Natural killer cell (primary cell): Measurements from ENCODE around the gene SPTB. TPM values are rescaled to one million over a fixed set of nuclear protein-coding genes. Genes with fewer than 3 reads are reported as not detected.

Experiments
- ATAC-seq, 3 donors: fragments of 150-1000 bp in 2 of 3; fragments of 200-7000 bp in 1 of 3; cut with Tn5 transposase; 1 replicate in 1 of 3; 2 replicates in 2 of 3; pipeline ENCODE4 v1.10.0; 2021; ENCODE audit warnings: mild to moderate bottlenecking in 2 of 3, moderate library complexity in 2 of 3
- DNase-seq, 2 donors: peaks; one replicate each; pipeline versions ENCODE4 v3.0.0 to v3.0.0-alpha.2; 2013 to 2021; ENCODE audit warnings: mixed read lengths in 1 of 2
- H3K27ac ChIP-seq: one replicate; pipeline ENCODE4 v1.5.1; 2013; ENCODE audit warnings: mild to moderate bottlenecking, low read length
- H3K27me3 ChIP-seq: one replicate; pipeline ENCODE4 v1.6.1; 2013; ENCODE audit warnings: low read length; ENCODE audit not compliant: control insufficient read depth, insufficient read depth
- H3K36me3 ChIP-seq: one replicate; pipeline ENCODE4 v1.6.1; 2013; ENCODE audit warnings: low read length; ENCODE audit not compliant: control insufficient read depth, insufficient read depth
- H3K4me1 ChIP-seq: one replicate; pipeline ENCODE4 v1.6.1; 2013; ENCODE audit warnings: low read length; ENCODE audit not compliant: control insufficient read depth, insufficient read depth
- H3K4me3 ChIP-seq: one replicate; pipeline ENCODE4 v1.5.1; 2013; ENCODE audit warnings: low read length
- H3K9me3 ChIP-seq: one replicate; pipeline ENCODE4 v1.6.1; 2013; ENCODE audit warnings: low read length; ENCODE audit not compliant: control insufficient read depth, insufficient read depth
- H3K27ac Mint-ChIP-seq, 2 donors: one replicate each; pipeline ENCODE4 v1.8.0; 2022; ENCODE audit warnings: mild to moderate bottlenecking in 2 of 2, mixed read lengths in 2 of 2, moderate library complexity in 1 of 2
- H3K27me3 Mint-ChIP-seq, 2 donors: one replicate each; pipeline ENCODE4 v1.8.0; 2022; ENCODE audit warnings: low read depth in 2 of 2, mixed read lengths in 2 of 2
- H3K36me3 Mint-ChIP-seq: one replicate; pipeline ENCODE4 v1.8.0; 2022; ENCODE audit warnings: mixed read lengths
- H3K4me1 Mint-ChIP-seq, 2 donors: one replicate each; pipeline ENCODE4 v1.8.0; 2022; ENCODE audit warnings: mixed read lengths in 2 of 2
- H3K4me3 Mint-ChIP-seq: one replicate; pipeline ENCODE4 v1.8.0; 2022; ENCODE audit warnings: mild to moderate bottlenecking, moderate library complexity, mixed read lengths
- H3K9me3 Mint-ChIP-seq, 2 donors: one replicate each; pipeline ENCODE4 v1.8.0; 2022; ENCODE audit warnings: mixed read lengths in 2 of 2
- CTCF ChIP-seq: fragments of 200-600 bp; IDR thresholded peaks from one replicate; pipeline ENCODE4 v1.8.0; 2022; ENCODE audit warnings: antibody characterized with exemption
- WGBS: methylation state at CpG from one replicate; pipeline ENCODE4 v1.1.7; 2013; ENCODE audit warnings: missing lambda C conversion rate; ENCODE audit not compliant: insufficient coverage; 5-methylcytosine and 5-hydroxymethylcytosine counted together
- intact Hi-C: fragments of 100-400 bp; cut with micrococcal nuclease; formaldehyde crosslinking; loops from one replicate; pipeline ENCODE4 v1.14.2; 2022
- total RNA-seq, 4 donors: library from RNA; stranded (reverse); fragments of 120-200 nt in 1 of 4; gene quantifications; one replicate each; pipeline versions ENCODE4 v1.2.3 to v1.2.4, GENCODE V29; 2013 to 2022

The SPTB gene
- total RNA-seq, 3 donors from 2014 or later (not counting 1 experiment from before 2014, with no cell fraction given), result 0.07 to 0.59 (median 0.13) TPM

DNA sequence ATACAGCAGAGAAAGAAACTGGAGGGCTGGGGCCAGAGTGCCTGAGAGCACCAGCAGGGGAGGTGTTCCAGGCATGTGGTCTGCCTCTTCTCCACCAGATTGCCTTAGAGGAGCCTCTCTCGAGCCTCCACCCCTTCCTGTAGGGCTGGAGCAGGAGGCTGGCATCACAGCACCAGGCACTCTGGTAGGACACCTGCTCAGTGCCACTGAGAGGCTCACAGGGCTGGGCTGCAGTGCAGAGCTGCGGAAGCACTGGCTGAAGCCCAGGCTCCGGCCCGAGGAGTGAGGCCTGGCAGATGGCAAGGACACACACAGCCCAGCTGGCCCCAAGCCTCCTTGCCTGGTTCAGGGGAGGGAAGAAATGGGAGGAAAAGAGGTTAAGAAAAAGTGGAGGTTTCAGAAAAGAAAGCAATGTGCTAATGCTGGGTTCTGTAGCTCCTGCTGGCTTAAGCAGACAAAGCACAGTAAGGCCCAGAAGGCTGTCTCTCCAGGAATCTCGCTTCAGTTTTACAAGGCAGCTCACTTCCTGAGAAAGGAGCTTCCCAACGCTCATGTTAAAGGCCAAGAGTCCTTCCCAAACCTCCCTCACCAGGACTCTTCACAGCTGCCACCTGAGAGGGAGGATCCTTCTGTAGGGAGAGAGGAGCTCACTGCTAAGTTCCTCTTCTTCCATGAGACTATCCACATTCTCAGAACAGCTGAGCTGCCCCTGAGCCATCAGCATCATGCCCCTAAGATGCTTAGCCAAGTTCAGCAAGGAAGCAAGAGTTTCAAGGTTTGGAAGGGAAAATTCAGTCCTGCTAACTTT is 23.8 kb downstream of the SPTB start:
- no peak overlapping the region for H3K4me3 ChIP-seq
- ATAC-seq (no peak), DNase-seq (no peak)
- intact Hi-C loops, result no loop called here
- H3K4me1 Mint-ChIP-seq, result no peaks in the 10 kb centered on the region
- no peaks in the 10 kb centered on the region for H3K9me3 ChIP-seq
- peaks cover 13 to 17% of the 10 kb centered on the region in 2 donors for H3K27me3 Mint-ChIP-seq
- H3K27ac Mint-ChIP-seq, result no peak overlapping the region
- H3K36me3 Mint-ChIP-seq, result no peaks in the 10 kb centered on the region
- no peaks in the 10 kb centered on the region for H3K36me3 ChIP-seq
- no peak overlapping the region for H3K4me3 Mint-ChIP-seq
- no peaks in the 10 kb centered on the region for H3K27me3 ChIP-seq
- no peaks in the 10 kb centered on the region for H3K4me1 ChIP-seq
- H3K27ac ChIP-seq, result no peak overlapping the region
- WGBS, result 64% methylated on average over 5 of the region's 6 CpGs
- H3K9me3 Mint-ChIP-seq, result no peaks in the 10 kb centered on the region
- TF ChIP-seq CTCF, result no peak

- no peak for TF ChIP-seq CTCF
- intact Hi-C loops, result no loop called here
- no peaks in the 10 kb centered on the region for H3K9me3 Mint-ChIP-seq
- no peak for ATAC-seq
- H3K36me3 Mint-ChIP-seq, result no peaks in the 10 kb centered on the region
- H3K9me3 ChIP-seq, result no peaks in the 10 kb centered on the region
- no peaks in the 10 kb centered on the region for H3K27me3 ChIP-seq
- DNase-seq, result no peak
- no peak overlapping the region for H3K27ac ChIP-seq
- H3K4me3 ChIP-seq, result no peak overlapping the region
- H3K4me3 Mint-ChIP-seq, result no peak overlapping the region
- H3K36me3 ChIP-seq, result no peaks in the 10 kb centered on the region
- peaks cover 16 to 31% of the 10 kb centered on the region in 2 donors for H3K27me3 Mint-ChIP-seq
- H3K4me1 ChIP-seq, result no peaks in the 10 kb centered on the region
- WGBS, result 56% methylated on average over 3 of the region's 5 CpGs
- H3K27ac Mint-ChIP-seq, result no peak overlapping the region
- H3K4me1 Mint-ChIP-seq, result peaks cover 0 to 5% of the 10 kb centered on the region in 2 donors
Observed at GRCh38 chr14:64850369-64851137, 29.2 kb downstream of the SPTB start.

GRCh38 chr14:64849940-64850339 is 29.8 kb downstream of the SPTB start:
- Histone ChIP-seq H3K4me1 (no peaks in the 10 kb centered on the region), H3K27ac (no peak overlapping the region), H3K36me3 (no peaks in the 10 kb centered on the region), H3K4me3 (no peak overlapping the region), H3K27me3 (no peaks in the 10 kb centered on the region), H3K9me3 (no peaks in the 10 kb centered on the region)
- Mint-ChIP-seq H3K27ac (no peak overlapping the region), H3K9me3 (no peaks in the 10 kb centered on the region), H3K4me3 (no peak overlapping the region), H3K36me3 (no peaks in the 10 kb centered on the region), H3K27me3 (peaks cover 20 to 38% of the 10 kb centered on the region in 2 donors), H3K4me1 (peaks cover 0 to 5% of the 10 kb centered on the region in 2 donors)
- no peak for DNase-seq
- no peak for ATAC-seq
- 59% methylated on average over 4 of the region's 4 CpGs for WGBS
- no peak for TF ChIP-seq CTCF
- intact Hi-C loops, result no loop called here
